Mesodermal cell (in vitro differentiated cells): ENCODE results near the gene PGA3.
"Not testable (repeated sequence)": the region's sequence is repeated elsewhere in the genome, so short reads cannot be mapped to it uniquely, and the experiment has no call there.

Source experiments
- H3K27ac ChIP-seq: 2 replicates; pipeline ENCODE4 v1.7.0; 2013; ENCODE audit warnings: mild to moderate bottlenecking, low read depth, low read length, moderate library complexity; ENCODE audit not compliant: severe bottlenecking
- H3K36me3 ChIP-seq: 2 replicates; pipeline ENCODE4 v1.7.1; 2013; ENCODE audit warnings: mild to moderate bottlenecking, low read length, moderate library complexity; ENCODE audit not compliant: control insufficient read depth, insufficient read depth
- H3K4me1 ChIP-seq: one replicate; pipeline ENCODE4 v1.7.1; 2013; ENCODE audit warnings: mild to moderate bottlenecking, low read length; ENCODE audit not compliant: insufficient read depth, control insufficient read depth, poor library complexity, severe bottlenecking
- H3K4me3 ChIP-seq: 2 replicates; pipeline ENCODE4 v1.7.0; 2013; ENCODE audit warnings: low read length, control low read depth, mild to moderate bottlenecking; ENCODE audit not compliant: insufficient read depth, poor library complexity, severe bottlenecking; ENCODE audit errors: extremely low read depth
- H3K9me3 ChIP-seq: 2 replicates; pipeline ENCODE4 v1.7.1; 2013; ENCODE audit warnings: mild to moderate bottlenecking, low read length, moderate library complexity; ENCODE audit not compliant: control insufficient read depth
- WGBS, 2 experiments: methylation state at CpG; one replicate each; pipeline ENCODE4 v1.1.5; 2013; ENCODE audit warnings: missing lambda C conversion rate in 2 of 2; ENCODE audit not compliant: insufficient coverage in 2 of 2; 5-methylcytosine and 5-hydroxymethylcytosine counted together

PGA3 gene

DNA sequence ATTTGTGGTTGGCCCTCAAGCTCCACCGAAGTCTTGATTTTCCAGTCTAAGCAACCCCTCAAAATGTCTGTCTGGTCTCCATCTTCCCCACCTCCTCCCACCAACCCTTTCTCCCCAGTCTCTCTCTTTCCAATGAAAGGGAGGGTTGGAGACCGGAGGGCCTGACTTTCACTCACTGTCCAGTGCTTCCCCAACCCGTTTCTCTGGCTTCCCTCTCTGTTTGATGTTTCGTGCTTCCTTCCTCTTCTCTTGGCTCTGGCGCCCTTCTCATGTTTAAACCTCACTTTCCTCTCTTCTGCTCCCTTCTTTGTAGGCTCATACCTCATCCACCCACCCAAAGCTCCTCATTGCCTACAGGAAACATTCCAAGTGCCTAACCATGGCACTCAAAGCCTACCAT is 31.0 kb upstream of the PGA3 start:
- H3K4me3 ChIP-seq: no peak overlapping the region
- 91% methylated on average over 4 to 5 of the region's 5 CpGs for WGBS, 2 experiments
- no peaks in the 10 kb centered on the region for H3K4me1 ChIP-seq
- H3K9me3 ChIP-seq: peaks cover 3% of the 10 kb centered on the region
- H3K27ac ChIP-seq: no peak overlapping the region
- H3K36me3 ChIP-seq: no peaks in the 10 kb centered on the region

DNA sequence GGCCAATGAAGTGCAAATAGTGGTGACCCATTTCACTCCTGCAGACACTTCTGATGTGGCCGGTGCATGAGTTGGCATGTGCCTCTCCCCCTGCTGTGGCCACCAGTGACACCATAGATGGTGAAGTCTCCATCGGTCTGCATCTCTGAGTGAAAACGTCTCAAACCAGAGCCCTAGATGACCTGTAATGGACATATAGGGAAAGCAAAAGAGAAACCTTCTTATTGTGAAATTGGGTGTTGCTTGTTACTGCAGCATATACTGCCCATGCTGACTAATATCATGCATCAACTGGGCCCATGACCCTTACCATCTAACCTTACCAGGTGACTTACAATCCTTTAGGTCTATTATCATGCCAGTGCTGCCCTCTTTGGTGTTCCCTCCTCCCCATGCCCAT is 30.4 kb upstream of the PGA3 start:
- 87 to 100% methylated on average over 2 to 3 of the region's 3 CpGs for WGBS, 2 experiments
- no peaks in the 10 kb centered on the region for H3K4me1 ChIP-seq
- no peaks in the 10 kb centered on the region for H3K36me3 ChIP-seq
- H3K4me3 ChIP-seq: no peak overlapping the region
- H3K9me3 ChIP-seq: no peaks in the 10 kb centered on the region
- no peak overlapping the region for H3K27ac ChIP-seq

DNA sequence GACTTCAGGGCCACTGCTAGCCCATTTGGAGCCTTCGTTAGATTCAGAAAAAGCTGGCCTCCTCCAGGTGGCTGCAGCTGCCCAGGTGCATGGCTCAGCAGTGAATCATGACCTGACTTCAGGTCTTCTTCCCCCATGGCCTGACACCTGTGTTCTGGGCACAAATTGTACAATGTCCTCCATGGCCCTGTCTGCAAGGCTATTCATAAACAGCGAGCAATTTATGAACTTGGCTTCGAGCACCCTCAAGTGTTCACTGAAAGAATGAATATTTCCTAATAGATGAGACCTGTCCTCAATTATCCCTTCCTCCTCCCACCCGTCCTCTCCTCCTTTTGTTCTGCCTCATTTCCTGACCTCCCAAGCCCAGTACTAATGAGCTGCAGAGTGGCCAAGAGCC is 29.9 kb upstream of the PGA3 start:
- Histone ChIP-seq H3K27ac (no peak overlapping the region), H3K9me3 (no peaks in the 10 kb centered on the region), H3K4me3 (no peak overlapping the region), H3K4me1 (no peaks in the 10 kb centered on the region), H3K36me3 (no peaks in the 10 kb centered on the region)
- WGBS, 2 experiments: 81 to 96% methylated on average over 4 of the region's 4 CpGs

DNA sequence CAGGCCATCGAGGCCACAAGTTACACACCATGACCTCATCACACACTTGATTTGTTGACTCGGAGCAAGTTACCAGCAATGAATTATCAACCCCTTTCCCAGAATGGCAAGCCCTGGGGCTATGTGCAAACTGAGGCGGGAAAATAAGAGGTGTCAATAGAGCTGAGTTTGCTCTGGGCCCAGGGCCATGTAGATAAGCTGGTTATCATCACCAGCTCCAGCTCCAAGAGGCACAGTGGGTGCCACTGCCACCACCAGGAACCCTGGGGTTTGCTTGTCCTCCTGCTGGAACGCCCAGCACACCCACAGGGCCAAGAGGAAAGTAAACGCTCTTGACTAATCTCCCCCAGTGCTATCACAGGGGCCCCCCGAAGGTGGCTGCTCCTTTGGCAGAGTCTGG is 29.0 kb upstream of the PGA3 start:
- Histone ChIP-seq H3K9me3 (no peaks in the 10 kb centered on the region), H3K36me3 (no peaks in the 10 kb centered on the region), H3K27ac (no peak overlapping the region), H3K4me3 (no peak overlapping the region), H3K4me1 (no peaks in the 10 kb centered on the region)
- 85 to 91% methylated on average over 5 of the region's 6 CpGs for WGBS, 2 experiments

GRCh38 chr11:61174949-61175348 is 28.4 kb upstream of the PGA3 start:
- H3K36me3 ChIP-seq: no peaks in the 10 kb centered on the region
- H3K4me3 ChIP-seq: no peak overlapping the region
- no peak overlapping the region for H3K27ac ChIP-seq
- no peaks in the 10 kb centered on the region for H3K9me3 ChIP-seq
- no peaks in the 10 kb centered on the region for H3K4me1 ChIP-seq
- 81 to 100% methylated on average over 5 of the region's 6 CpGs for WGBS, 2 experiments

DNA sequence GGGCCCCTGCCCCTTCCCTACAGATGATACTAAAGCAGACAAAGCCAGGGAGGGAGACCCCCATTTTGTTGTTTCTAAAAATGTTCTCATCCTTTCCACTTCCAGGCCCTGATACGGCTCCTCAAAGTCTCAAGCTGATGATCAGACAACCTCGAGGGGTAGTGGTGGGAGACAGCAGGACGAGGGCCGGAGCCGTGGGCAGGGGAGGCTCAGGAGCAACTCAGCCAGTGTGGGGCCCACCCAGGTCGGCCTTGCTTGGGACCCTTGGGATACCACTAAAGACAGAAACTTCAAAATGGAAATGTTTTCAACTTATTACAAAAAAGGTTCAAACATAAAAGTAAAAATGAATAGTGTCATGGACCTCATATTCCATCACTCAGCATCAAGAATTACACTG is 26.9 kb upstream of the PGA3 start:
- H3K9me3 ChIP-seq: no peaks in the 10 kb centered on the region
- H3K4me3 ChIP-seq: no peak overlapping the region
- no peak overlapping the region for H3K27ac ChIP-seq
- no peaks in the 10 kb centered on the region for H3K4me1 ChIP-seq
- WGBS, 2 experiments: 88 to 92% methylated on average over 4 to 6 of the region's 6 CpGs
- H3K36me3 ChIP-seq: no peaks in the 10 kb centered on the region

- H3K27ac ChIP-seq, H3K4me3 ChIP-seq, H3K36me3 ChIP-seq, H3K9me3 ChIP-seq, H3K4me1 ChIP-seq: not testable (repeated sequence)
- WGBS, 2 experiments: 84 to 88% methylated on average over 6 of the region's 6 CpGs
Measured at GRCh38 chr11:61180205-61180604, 23.1 kb upstream of the PGA3 start.

GRCh38 chr11:61181489-61181888 is 21.8 kb upstream of the PGA3 start:
- H3K9me3 ChIP-seq: no peaks in the 10 kb centered on the region
- H3K4me1 ChIP-seq: no peaks in the 10 kb centered on the region
- H3K4me3 ChIP-seq: no peak overlapping the region
- WGBS, 2 experiments: 95 to 96% methylated on average over 3 of the region's 4 CpGs
- no peak overlapping the region for H3K27ac ChIP-seq
- no peaks in the 10 kb centered on the region for H3K36me3 ChIP-seq

- no peaks in the 10 kb centered on the region for H3K4me1 ChIP-seq
- no peaks in the 10 kb centered on the region for H3K9me3 ChIP-seq
- H3K27ac ChIP-seq: no peak overlapping the region
- no peaks in the 10 kb centered on the region for H3K36me3 ChIP-seq
- H3K4me3 ChIP-seq: no peak overlapping the region
- 61 to 90% methylated on average over 3 of the region's 4 CpGs for whole genome bisulfite sequencing, 2 experiments
Measured at GRCh38 chr11:61183645-61184044, 19.7 kb upstream of the PGA3 start.

DNA sequence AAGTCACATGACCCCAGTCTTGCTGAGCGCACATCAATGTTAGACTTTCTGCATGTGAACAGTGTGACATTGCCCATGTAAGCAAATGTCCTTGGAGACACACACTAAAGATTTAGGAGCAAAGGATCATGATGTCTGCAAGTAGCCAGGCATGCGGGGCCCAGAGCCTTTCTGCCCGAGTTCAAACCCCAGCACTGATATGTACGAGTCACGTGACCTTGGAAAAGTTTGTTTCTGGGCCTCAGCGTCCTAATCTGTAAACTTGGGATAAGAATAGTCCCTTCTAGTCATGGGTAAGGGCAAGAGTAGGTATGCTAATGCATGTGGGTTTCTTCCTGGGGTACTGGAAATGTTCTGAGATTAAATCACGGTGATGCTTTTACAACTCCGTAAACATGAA is 16.8 kb upstream of the PGA3 start:
- WGBS, 2 experiments: 91% methylated on average over 7 to 8 of the region's 8 CpGs
- Histone ChIP-seq H3K9me3 (peaks cover 8% of the 10 kb centered on the region), H3K27ac (no peak overlapping the region), H3K4me3 (no peak overlapping the region), H3K4me1 (no peaks in the 10 kb centered on the region), H3K36me3 (no peaks in the 10 kb centered on the region)

DNA sequence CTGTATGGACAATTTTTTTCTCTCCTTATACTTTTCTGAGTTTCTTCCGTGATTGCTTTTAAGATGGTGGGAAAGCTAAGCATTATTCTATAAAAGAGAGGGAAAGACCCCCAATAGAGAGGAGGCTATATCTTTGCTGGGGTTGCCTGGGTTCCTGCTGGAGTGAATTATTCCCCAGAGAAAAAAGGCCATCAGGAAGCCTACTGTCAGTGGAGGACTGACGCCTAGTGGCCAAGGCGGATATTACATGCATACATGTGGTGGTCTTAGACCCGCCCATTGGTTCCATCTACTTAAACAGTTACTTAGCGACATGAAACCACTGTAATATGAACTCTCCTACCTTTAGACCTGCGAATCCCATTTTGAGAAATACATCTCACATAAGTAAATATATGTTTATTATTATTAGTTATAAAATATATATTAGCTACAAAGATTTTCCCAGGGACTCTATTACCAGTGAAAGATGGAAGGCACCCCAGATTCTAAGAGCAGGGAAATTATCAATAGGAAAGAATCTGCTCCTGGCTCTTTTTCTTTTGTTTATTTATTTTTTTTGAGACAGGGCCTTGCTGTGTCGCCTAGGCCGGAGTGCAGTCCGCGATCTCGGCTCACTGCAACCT is 15.7 kb upstream of the PGA3 start:
- Histone ChIP-seq H3K4me3 (no peak overlapping the region), H3K9me3 (peaks cover 9% of the 10 kb centered on the region), H3K36me3 (no peaks in the 10 kb centered on the region), H3K4me1 (no peaks in the 10 kb centered on the region), H3K27ac (no peak overlapping the region)
- WGBS, 2 experiments: 57 to 60% methylated on average over 8 of the region's 11 CpGs
